ENCODE data around the gene SLC9B2.
"Not testable (repeated sequence)": the region's sequence is repeated elsewhere in the genome, so short reads cannot be mapped to it uniquely, and the experiment has no call there.

Gene SLC9B2

DNA sequence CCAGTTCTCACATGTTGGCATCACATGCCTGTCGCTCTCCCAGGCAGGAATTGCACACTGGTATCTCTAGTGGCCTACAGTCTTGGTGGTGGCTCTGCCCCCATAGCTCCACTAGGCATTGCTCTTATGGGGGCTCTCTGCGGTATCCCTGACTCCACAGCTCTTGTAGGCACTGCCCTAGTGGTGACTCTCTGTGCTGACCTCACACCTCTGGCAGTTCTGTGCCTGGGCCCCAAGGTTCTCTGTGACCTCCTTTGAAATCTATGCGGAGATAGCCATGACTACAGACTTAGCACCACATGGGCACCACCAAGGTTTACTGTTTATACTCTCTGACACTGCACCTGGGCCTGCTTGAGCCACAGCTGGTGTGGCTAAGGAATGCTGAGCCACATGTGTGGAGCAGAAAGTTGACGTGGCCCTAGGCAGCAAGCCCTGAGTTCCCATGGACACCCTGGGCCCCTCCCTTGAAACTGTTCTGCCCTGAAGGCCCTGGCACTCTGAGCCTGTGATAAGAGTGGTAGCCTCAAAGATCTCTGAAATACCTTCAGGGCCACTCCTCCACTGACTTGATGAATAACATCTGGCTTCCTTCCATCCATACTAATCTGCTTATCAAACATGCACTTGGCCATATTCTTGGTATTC is 65.1 kb downstream of the SLC9B2 start:
- Mint-ChIP-seq H3K4me1 (no peaks in the 10 kb centered on the region), H3K27ac (no peak overlapping the region)
- ATAC-seq, result peak; percentile 49

GRCh38 chr4:103010804-103011203 is 65.8 kb downstream of the SLC9B2 start:
- Mint-ChIP-seq H3K27me3 (no peaks in the 10 kb centered on the region), H3K27ac (no peak overlapping the region), H3K9me3 (no peaks in the 10 kb centered on the region), H3K4me3 (no peak overlapping the region), H3K4me1 (no peaks in the 10 kb centered on the region)
- no peak for ATAC-seq
- DNase-seq, result no peak

More for the DNA sequence above, 65.1 kb downstream of the SLC9B2 start:
- Mint-ChIP-seq H3K9me3 (no peaks in the 10 kb centered on the region), H3K27me3 (no peaks in the 10 kb centered on the region), H3K4me3 (no peak overlapping the region)
- no peak for DNase-seq

DNA sequence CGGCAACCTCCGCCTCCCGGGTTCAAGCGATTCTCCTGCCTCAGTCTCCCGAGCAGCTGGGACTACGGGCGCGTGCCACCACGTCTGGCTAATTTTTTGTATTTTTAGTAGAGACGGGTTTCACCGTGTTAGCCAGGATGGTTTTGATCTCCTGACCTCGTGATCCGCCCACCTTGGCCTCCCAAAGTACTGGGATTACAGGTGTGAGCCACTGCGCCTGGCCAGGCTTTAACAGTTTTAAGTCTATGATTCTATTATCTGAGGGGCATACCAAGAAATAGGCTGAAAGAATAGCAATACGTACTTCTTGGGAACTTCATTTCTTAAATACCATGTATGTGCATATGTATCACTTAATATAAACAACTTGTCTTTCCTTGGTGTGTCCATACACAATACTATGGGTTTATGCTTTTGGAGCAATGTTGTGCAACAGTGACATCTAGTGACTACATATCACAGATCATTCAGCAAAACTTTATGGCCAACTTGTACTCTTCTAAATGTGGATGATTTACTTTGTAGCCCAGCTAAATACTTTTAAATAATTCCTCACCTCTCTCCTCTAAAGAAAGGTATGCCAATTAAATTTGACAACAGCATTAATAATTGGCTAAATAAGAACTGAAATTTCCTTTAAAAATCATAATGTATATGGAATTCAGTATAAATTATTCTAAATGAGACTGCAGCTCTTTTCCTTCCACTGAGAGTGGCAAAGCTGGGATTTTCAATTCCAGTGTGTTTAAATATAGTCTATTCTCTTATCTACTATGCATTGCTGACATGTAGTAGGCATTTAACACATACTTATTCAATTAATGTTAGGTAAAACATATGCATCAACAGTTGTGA is 67.5 kb downstream of the SLC9B2 start:
- Mint-ChIP-seq H3K9me3 (no peaks in the 10 kb centered on the region), H3K4me1 (no peaks in the 10 kb centered on the region), H3K27me3 (peaks cover 8% of the 10 kb centered on the region), H3K4me3 (no peak overlapping the region), H3K27ac (no peak overlapping the region)
- ATAC-seq (peak; percentile 87), DNase-seq (peak in 1 of 2 donors; percentile 16)

DNA sequence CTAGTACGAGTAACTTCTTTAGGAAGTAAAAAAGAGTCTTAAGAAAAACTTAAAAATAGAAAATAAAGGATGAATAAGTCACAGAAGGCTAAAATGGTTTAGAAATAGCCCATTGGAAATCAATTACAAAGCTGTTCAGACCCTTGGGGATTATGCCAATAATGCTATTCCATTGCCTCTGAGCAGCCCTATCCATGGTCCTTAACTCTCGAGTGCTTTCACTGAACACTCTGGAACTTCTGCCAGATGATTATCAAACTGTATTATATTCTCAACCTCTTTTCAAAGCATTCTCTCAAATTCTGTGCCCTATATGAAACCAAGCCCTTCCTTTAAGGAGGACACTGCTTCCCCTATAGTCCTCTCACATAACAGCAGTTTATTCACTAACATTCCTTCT is 74.0 kb downstream of the SLC9B2 start:
- H3K27ac Mint-ChIP-seq, result no peak overlapping the region
- no peak for DNase-seq
- peaks cover 15% of the 10 kb centered on the region for H3K27me3 Mint-ChIP-seq

DNA sequence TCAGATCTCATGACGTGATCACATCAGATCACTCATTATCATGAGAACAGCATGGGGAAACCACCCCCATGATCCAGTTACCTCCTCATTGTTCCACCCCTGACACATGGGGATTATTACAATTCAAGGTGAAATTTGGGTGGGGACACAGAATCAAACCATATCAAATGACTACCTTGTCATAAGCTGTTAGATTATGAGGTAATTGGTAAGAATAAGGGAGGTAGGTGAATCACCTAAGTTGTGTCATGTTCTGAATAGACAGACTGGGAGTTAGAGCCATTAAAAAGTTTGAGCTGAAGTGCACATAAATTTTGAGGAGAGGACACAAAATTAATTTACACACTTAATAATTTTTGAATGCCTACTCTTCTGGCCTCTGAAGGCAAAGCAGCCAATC is 81.8 kb downstream of the SLC9B2 start:
- H3K27ac Mint-ChIP-seq, result no peak overlapping the region
- no peaks in the 10 kb centered on the region for H3K4me1 Mint-ChIP-seq
- H3K4me3 Mint-ChIP-seq, result no peak overlapping the region
- no peaks in the 10 kb centered on the region for H3K27me3 Mint-ChIP-seq
- H3K9me3 Mint-ChIP-seq, result peaks cover 8 to 19% of the 10 kb centered on the region in 2 donors
- no peak for DNase-seq
- ATAC-seq, result no peak

More for the DNA sequence above, 74.0 kb downstream of the SLC9B2 start:
- no peak for ATAC-seq
- H3K4me3 Mint-ChIP-seq, result no peak overlapping the region
- H3K9me3 Mint-ChIP-seq, result peaks cover 6 to 19% of the 10 kb centered on the region in 2 donors
- H3K4me1 Mint-ChIP-seq, result no peaks in the 10 kb centered on the region

DNA sequence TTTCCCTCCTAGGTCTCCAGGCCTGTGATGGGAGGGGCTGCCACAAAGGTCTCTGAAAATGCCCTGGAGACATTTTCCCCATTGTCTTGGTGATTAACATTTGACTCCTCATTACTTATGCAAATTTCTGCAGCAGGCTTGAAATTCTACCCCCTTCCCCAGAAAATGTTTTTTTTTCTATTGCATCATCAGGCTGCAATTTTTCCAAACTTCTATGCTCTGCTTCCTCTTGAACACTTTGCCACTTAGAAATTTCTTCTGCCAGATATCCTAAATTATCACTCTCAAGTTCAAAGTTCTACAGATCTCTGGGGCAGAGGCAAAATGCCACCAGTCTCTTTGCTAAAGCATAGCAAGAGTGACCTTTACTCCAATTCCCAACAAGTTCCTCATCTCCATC is 82.6 kb downstream of the SLC9B2 start:
- not testable (repeated sequence) for H3K27me3 Mint-ChIP-seq, DNase-seq, H3K4me3 Mint-ChIP-seq, ATAC-seq, H3K27ac Mint-ChIP-seq, H3K4me1 Mint-ChIP-seq
- H3K9me3 Mint-ChIP-seq, result peaks cover 8 to 19% of the 10 kb centered on the region in 2 donors

GRCh38 chr4:102988429-102989020 is 88.0 kb downstream of the SLC9B2 start:
- DNase-seq, result no peak
- ATAC-seq, result peak; percentile 35
- Mint-ChIP-seq H3K4me3 (peak overlapping the region; percentile 30 to 32), H3K9me3 (peaks cover 6 to 7% of the 10 kb centered on the region in 2 donors), H3K4me1 (peaks cover 23% of the 10 kb centered on the region), H3K27ac (peak overlapping the region; percentile 15 to 59), H3K27me3 (no peaks in the 10 kb centered on the region)

DNA sequence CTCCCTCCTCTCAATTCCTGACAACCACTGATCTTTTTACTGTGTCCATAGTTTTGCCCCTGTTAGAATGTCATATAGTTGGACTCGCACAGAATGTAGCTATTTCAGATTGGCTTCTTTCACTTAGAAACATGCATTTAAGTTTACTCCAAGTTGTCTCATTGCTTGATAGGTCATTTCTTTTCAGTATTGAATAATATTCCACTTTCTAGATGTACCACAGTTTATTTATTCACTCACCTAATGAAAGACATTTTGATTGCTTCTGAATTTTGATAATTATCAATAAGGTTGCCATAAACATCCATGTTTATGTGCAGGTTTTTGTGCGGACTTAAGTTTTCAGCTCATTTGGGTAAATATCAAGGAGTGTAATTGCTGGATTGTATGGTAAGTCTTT is 95.6 kb downstream of the SLC9B2 start:
- Mint-ChIP-seq H3K27ac (no peak overlapping the region), H3K9me3 (peaks cover 14 to 17% of the 10 kb centered on the region in 2 donors), H3K27me3 (no peaks in the 10 kb centered on the region), H3K4me1 (no peaks in the 10 kb centered on the region), H3K4me3 (no peak overlapping the region)
- DNase-seq, result no peak
- ATAC-seq, result no peak
